Activated CD8-positive, alpha-beta T cell treated with anti-CD3 and anti-CD28 coated beads for 36 hours (primary cell): ENCODE data around the gene INPP4B. TPM values are rescaled to one million over a fixed set of nuclear protein-coding genes. Genes with fewer than 3 reads are reported as not detected.

Source experiments
- ATAC-seq: fragments of 200-7000 bp; cut with Tn5 transposase; one replicate; pipeline ENCODE4 v1.10.0; 2021; ENCODE audit warnings: mild to moderate bottlenecking, moderate library complexity
- CTCF ChIA-PET: fragments of 350-600 bp; sonication (Branson Sonifier 250); formaldehyde crosslinking; loops from one replicate; lab custom pipeline; 2021; ENCODE audit warnings: antibody characterized with exemption; lab: Charles Lee
- POLR2A ChIA-PET: fragments of 350-600 bp; sonication (Branson Sonifier 250); formaldehyde crosslinking; loops from one replicate; lab custom pipeline; 2021; ENCODE audit warnings: antibody characterized with exemption; lab: Charles Lee
- DNase-seq: peaks from one replicate; pipeline ENCODE4 v3.0.0-alpha.2; 2020
- H3K27ac Mint-ChIP-seq: one replicate; pipeline ENCODE4 v1.8.0; 2021; ENCODE audit warnings: mild to moderate bottlenecking, mixed read lengths
- H3K27me3 Mint-ChIP-seq: one replicate; pipeline ENCODE4 v1.8.0; 2021; ENCODE audit warnings: mixed read lengths
- H3K36me3 Mint-ChIP-seq: one replicate; pipeline ENCODE4 v1.8.0; 2021; ENCODE audit warnings: low read depth, mixed read lengths
- H3K4me1 Mint-ChIP-seq: one replicate; pipeline ENCODE4 v1.8.0; 2021; ENCODE audit warnings: low read depth, mixed read lengths
- H3K4me3 Mint-ChIP-seq: one replicate; pipeline ENCODE4 v1.8.0; 2021; ENCODE audit warnings: mild to moderate bottlenecking, moderate library complexity, mixed read lengths
- H3K9me3 Mint-ChIP-seq: one replicate; pipeline ENCODE4 v1.8.0; 2021; ENCODE audit warnings: mixed read lengths
- CTCF ChIP-seq: fragments of 200-600 bp; IDR thresholded peaks from one replicate; pipeline ENCODE4 v1.8.0; 2022; ENCODE audit warnings: antibody characterized with exemption, mild to moderate bottlenecking
- intact Hi-C: fragments of 100-400 bp; cut with micrococcal nuclease; formaldehyde crosslinking; loops from one replicate; pipeline ENCODE4 v1.10.0; 2022
- total RNA-seq, 2 experiments: library from RNA; stranded (reverse); gene quantifications; one replicate each; pipeline ENCODE4 v1.2.3, GENCODE V29; 2021

The INPP4B gene
- total RNA-seq, 2 experiments from 2014 or later, result 46.1 to 46.9 TPM

GRCh38 chr4:142500966-142501365, 345.1 kb downstream of the INPP4B start:
- Mint-ChIP-seq H3K27me3 (no peaks in the 10 kb centered on the region), H3K36me3 (no peaks in the 10 kb centered on the region), H3K27ac (no peak overlapping the region), H3K9me3 (no peaks in the 10 kb centered on the region), H3K4me3 (no peak overlapping the region), H3K4me1 (no peaks in the 10 kb centered on the region)
- ATAC-seq (no peak), DNase-seq (no peak)
- CTCF ChIA-PET, result no interaction called here
- TF ChIP-seq CTCF, result no peak
- intact Hi-C loops, result no loop called here
- POLR2A ChIA-PET, result no interaction called here

GRCh38 chr4:142497606-142498005, 348.5 kb downstream of the INPP4B start:
- Mint-ChIP-seq H3K4me1 (no peaks in the 10 kb centered on the region), H3K4me3 (no peak overlapping the region), H3K9me3 (no peaks in the 10 kb centered on the region), H3K27me3 (no peaks in the 10 kb centered on the region), H3K36me3 (no peaks in the 10 kb centered on the region), H3K27ac (no peak overlapping the region)
- ChIA-PET CTCF (no interaction called here), POLR2A (no interaction called here)
- no peak for DNase-seq
- no peak for TF ChIP-seq CTCF
- intact Hi-C loops, result no loop called here
- no peak for ATAC-seq

GRCh38 chr4:142493255-142494110, 352.6 kb downstream of the INPP4B start:
- intact Hi-C loops, result no loop called here
- POLR2A ChIA-PET, result no interaction called here
- no peak overlapping the region for H3K4me3 Mint-ChIP-seq
- DNase-seq, result no peak
- no peaks in the 10 kb centered on the region for H3K4me1 Mint-ChIP-seq
- H3K36me3 Mint-ChIP-seq, result no peaks in the 10 kb centered on the region
- H3K27me3 Mint-ChIP-seq, result no peaks in the 10 kb centered on the region
- H3K9me3 Mint-ChIP-seq, result peaks cover 4% of the 10 kb centered on the region
- H3K27ac Mint-ChIP-seq, result no peak overlapping the region
- TF ChIP-seq CTCF, result no peak
- no peak for ATAC-seq
- CTCF ChIA-PET, result no interaction called here

GRCh38 chr4:142485452-142485851, 360.6 kb downstream of the INPP4B start:
- CTCF ChIA-PET, result interaction anchor here (0.9 kb wide), 1 partner anchor 55 kb away, joined by 3 read pairs; no protein-coding TSS in a partner anchor
- POLR2A ChIA-PET, result no interaction called here
- no peaks in the 10 kb centered on the region for H3K27me3 Mint-ChIP-seq

More at GRCh38 chr4:142485452-142485851, 360.6 kb downstream of the INPP4B start:
- ATAC-seq (no peak), DNase-seq (no peak)
- Mint-ChIP-seq H3K4me1 (no peaks in the 10 kb centered on the region), H3K9me3 (peaks cover 4% of the 10 kb centered on the region), H3K4me3 (no peak overlapping the region), H3K27ac (no peak overlapping the region), H3K36me3 (no peaks in the 10 kb centered on the region)
- intact Hi-C loops, result no loop called here
- no peak for TF ChIP-seq CTCF
